ENCODE measurements around the gene MAP2K7.

MAP2K7 gene

GRCh38 chr19:7902796-7903243, 857 bp upstream of the MAP2K7 start:
- H3K4me3 ChIP-seq (ENCODE audit: control insufficient read depth, low read depth, low read length), result peak overlapping the region; percentile 69
- no peak for TF ChIP-seq CTCF (conservative IDR thresholded peaks at IDR 0.05; ENCODE audit: control insufficient read depth, insufficient read depth, low read depth, low read length)
- no peak for DNase-seq (ENCODE audit: low read depth)

GRCh38 chr19:7904074-7905020, 670 bp downstream of the MAP2K7 start:
- peak overlapping the region; percentile 81 for H3K4me3 ChIP-seq (ENCODE audit: control insufficient read depth, low read depth, low read length)
- TF ChIP-seq CTCF (conservative IDR thresholded peaks at IDR 0.05; ENCODE audit: control insufficient read depth, insufficient read depth, low read depth, low read length), result no peak
- no peak for DNase-seq (ENCODE audit: low read depth)

GRCh38 chr19:7905268-7905667, 1.6 kb downstream of the MAP2K7 start:
- TF ChIP-seq CTCF (conservative IDR thresholded peaks at IDR 0.05; ENCODE audit: control insufficient read depth, insufficient read depth, low read depth, low read length), result no peak
- peak overlapping the region; percentile 81 for H3K4me3 ChIP-seq (ENCODE audit: control insufficient read depth, low read depth, low read length)
- no peak for DNase-seq (ENCODE audit: low read depth)

GRCh38 chr19:7905859-7906258, 2.2 kb downstream of the MAP2K7 start:
- no peak for DNase-seq (ENCODE audit: low read depth)
- H3K4me3 ChIP-seq (ENCODE audit: control insufficient read depth, low read depth, low read length), result no peak overlapping the region
- TF ChIP-seq CTCF (conservative IDR thresholded peaks at IDR 0.05; ENCODE audit: control insufficient read depth, insufficient read depth, low read depth, low read length), result no peak

- H3K4me3 ChIP-seq (ENCODE audit: control insufficient read depth, low read depth, low read length), result no peak overlapping the region
- DNase-seq (ENCODE audit: low read depth), result no peak
- no peak for TF ChIP-seq CTCF (conservative IDR thresholded peaks at IDR 0.05; ENCODE audit: control insufficient read depth, insufficient read depth, low read depth, low read length)
Measured at GRCh38 chr19:7907122-7907521, 3.4 kb downstream of the MAP2K7 start.

- no peak for TF ChIP-seq CTCF (conservative IDR thresholded peaks at IDR 0.05; ENCODE audit: control insufficient read depth, insufficient read depth, low read depth, low read length)
- H3K4me3 ChIP-seq (ENCODE audit: control insufficient read depth, low read depth, low read length), result no peak overlapping the region
- no peak for DNase-seq (ENCODE audit: low read depth)
Measured at GRCh38 chr19:7907544-7907943, 3.9 kb downstream of the MAP2K7 start.

Data from fibroblast of mammary gland (primary cell).